Kidney epithelial cell (primary cell): Measurements from ENCODE around the gene MEX3A. TPM values are rescaled to one million over a fixed set of nuclear protein-coding genes. Genes with fewer than 3 reads are reported as not detected.

Experiments
- DNase-seq: peaks from one replicate; pipeline ENCODE4 v3.0.0-alpha.2; 2010; ENCODE audit warnings: low read depth
- H3K27me3 ChIP-seq: 2 replicates; pipeline ENCODE4 v1.6.0; 2011; ENCODE audit warnings: low read length; ENCODE audit not compliant: control insufficient read depth, insufficient read depth
- H3K36me3 ChIP-seq: 2 replicates; pipeline ENCODE4 v1.5.1; 2011; ENCODE audit warnings: low read length; ENCODE audit not compliant: control insufficient read depth, insufficient read depth
- H3K4me3 ChIP-seq: 2 replicates; pipeline ENCODE4 v1.5.1; 2011; ENCODE audit warnings: low read depth, mild to moderate bottlenecking, control low read depth, low read length
- total RNA-seq: library from RNA; depleted of rRNA; stranded (reverse); fragments of >200 nt; gene quantifications from 2 replicates; pipeline ENCODE4 v1.2.3, GENCODE V29; 2015
- TF ChIP-seq, protein P1 (sequence below): IDR thresholded peaks from 2 replicates; pipeline ENCODE4 v1.5.1; 2011; ENCODE audit warnings: mild to moderate bottlenecking, moderate library complexity, low read length, control low read depth, inconsistent platforms; ENCODE audit not compliant: insufficient read depth, poor library complexity, severe bottlenecking

The MEX3A gene
- total RNA-seq, 1 donor from 2014 or later, result 34.5 TPM

DNA sequence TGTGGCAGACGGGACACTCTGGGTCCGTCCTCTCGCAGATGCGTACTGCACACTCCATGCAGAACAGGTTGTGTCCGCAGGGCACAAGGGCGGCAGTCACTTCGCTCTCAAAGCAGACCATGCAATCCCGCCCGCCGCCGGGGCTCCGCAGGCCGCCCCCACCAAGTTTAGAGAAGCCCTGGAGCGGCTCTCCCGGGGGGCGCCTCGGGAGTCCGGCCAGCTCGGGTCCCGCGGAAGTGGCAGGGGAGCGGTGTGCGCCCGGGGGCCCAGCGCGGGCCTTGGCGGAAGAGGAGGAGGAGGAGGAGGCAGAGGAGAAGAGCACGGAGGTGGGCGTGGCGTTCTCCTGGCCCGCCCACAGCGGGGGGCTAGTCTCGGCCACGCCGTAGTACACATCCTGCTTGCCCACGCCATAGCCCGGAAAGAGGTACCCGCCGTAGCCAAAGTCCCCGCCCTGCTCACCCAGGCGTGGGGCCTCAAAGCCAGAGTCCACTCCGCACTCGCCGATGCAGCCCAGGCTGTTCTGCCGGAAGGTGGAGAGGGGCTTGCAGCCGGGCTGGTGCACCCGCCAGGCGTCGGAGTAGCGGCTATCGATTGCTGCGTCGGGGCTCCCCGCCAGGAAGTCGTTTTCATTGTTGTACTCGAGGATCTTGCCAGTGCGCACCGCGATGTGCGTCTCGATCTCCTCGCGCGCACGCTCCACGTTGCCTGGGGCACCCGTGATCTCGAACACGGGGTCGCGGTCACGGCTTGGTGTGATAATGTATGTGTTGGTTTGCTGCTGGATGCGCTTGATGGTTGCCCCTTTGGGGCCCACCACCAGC lies 5.4 kb downstream of the MEX3A start:
- TF ChIP-seq, protein P1, sequence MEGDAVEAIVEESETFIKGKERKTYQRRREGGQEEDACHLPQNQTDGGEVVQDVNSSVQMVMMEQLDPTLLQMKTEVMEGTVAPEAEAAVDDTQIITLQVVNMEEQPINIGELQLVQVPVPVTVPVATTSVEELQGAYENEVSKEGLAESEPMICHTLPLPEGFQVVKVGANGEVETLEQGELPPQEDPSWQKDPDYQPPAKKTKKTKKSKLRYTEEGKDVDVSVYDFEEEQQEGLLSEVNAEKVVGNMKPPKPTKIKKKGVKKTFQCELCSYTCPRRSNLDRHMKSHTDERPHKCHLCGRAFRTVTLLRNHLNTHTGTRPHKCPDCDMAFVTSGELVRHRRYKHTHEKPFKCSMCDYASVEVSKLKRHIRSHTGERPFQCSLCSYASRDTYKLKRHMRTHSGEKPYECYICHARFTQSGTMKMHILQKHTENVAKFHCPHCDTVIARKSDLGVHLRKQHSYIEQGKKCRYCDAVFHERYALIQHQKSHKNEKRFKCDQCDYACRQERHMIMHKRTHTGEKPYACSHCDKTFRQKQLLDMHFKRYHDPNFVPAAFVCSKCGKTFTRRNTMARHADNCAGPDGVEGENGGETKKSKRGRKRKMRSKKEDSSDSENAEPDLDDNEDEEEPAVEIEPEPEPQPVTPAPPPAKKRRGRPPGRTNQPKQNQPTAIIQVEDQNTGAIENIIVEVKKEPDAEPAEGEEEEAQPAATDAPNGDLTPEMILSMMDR, result no peak
- DNase-seq, result no peak
- peaks cover 5% of the 10 kb centered on the region for H3K36me3 ChIP-seq
- no peaks in the 10 kb centered on the region for H3K27me3 ChIP-seq
- H3K4me3 ChIP-seq, result no peak overlapping the region

DNA sequence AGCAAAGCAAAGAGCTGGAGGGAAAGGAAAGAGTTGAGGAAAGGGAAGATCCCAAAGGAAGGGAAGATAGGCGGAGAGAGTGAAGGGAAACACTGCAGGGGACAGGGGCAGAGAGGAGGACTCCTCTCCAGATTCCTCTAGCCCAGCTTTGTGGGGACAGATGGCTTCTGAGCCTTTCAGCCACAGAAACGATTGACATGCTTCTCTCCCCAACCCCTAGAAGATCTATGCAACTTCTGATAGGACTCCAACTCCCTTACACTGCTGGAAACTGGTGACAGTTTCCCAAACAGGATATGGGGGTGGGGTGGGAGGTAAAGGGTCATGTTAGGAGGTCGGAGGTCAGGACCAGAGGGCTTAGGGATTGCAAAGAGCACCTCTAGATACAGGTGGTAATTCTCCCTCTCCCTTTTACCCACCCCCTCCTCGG lies 6.5 kb downstream of the MEX3A start:
- TF ChIP-seq, protein P1, result no peak

DNA sequence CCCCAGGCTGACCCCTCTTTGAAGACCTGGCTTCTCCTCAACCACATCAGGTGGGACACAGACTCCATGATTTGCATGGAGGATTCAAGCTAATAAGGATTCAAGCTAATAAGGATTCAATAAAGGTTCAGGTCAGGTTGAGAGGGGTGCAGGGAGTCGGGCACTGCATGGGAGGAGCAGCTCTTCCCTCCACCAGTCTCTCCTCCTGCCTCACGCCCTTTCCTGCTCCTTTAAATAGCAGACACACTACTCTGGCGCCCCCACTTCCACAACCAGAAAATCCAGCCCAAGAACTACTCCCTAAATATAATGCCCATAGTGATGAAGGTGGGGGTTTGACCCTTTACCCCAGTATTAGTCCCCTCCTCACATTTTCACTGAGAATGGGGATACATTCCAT lies 7.1 kb downstream of the MEX3A start:
- H3K27me3 ChIP-seq, result no peaks in the 10 kb centered on the region
- no peak for DNase-seq
- no peak overlapping the region for H3K4me3 ChIP-seq
- H3K36me3 ChIP-seq, result peaks cover 5% of the 10 kb centered on the region
- TF ChIP-seq, protein P1, result no peak

More for the DNA sequence above, 6.5 kb downstream of the MEX3A start:
- DNase-seq, result no peak
- Histone ChIP-seq H3K36me3 (peaks cover 5% of the 10 kb centered on the region), H3K27me3 (no peaks in the 10 kb centered on the region), H3K4me3 (no peak overlapping the region)

DNA sequence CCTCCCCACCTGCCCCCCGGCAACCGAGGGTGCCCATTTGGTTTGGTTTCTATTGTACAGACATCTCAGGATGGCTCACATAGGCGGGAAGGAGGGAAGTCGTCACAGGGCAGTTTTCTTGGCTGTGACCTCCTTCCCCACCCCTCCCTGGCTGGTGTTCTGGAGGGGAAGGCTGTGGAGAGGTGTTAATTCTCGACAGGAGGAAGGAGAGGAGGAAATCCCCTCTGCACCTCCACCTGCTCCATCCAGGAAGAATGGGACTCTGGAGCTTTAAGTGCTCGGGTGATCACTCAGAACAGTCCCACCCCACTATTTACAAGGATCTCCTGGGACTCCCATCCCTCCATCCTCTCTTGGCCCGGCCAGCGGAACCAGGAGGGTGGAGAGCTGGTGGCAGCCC lies 7.6 kb downstream of the MEX3A start:
- DNase-seq, result no peak

DNA sequence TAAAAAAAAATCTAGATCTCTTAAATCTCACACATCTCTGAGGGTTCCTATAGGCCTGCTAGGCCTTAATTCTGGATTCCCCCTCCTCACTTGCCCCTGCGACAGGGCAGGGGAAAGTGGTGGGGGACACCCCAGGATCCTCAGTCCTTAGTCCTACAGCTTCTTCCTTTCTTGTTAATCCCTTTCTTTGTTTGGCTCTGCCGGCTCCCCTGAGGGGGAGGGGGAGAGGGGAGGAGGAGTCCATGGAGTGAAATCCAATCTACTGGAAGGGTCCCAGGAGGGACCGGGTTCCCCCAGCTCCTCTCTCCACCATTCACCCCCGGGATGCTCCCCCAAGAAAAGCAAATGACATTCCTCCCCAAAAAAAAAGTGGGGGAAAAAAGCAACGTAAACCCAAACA lies 8.5 kb downstream of the MEX3A start:
- H3K36me3 ChIP-seq, result peaks cover 5% of the 10 kb centered on the region
- TF ChIP-seq, protein P1, result no peak
- DNase-seq, result no peak
- H3K27me3 ChIP-seq, result no peaks in the 10 kb centered on the region
- H3K4me3 ChIP-seq, result no peak overlapping the region

More for the DNA sequence above, 7.6 kb downstream of the MEX3A start:
- peaks cover 5% of the 10 kb centered on the region for H3K36me3 ChIP-seq
- no peaks in the 10 kb centered on the region for H3K27me3 ChIP-seq
- TF ChIP-seq, protein P1, result no peak
- H3K4me3 ChIP-seq, result no peak overlapping the region
